Measurements from ENCODE around the gene THOC1.

Gene THOC1

GRCh38 chr18:285817-286216 is 18.0 kb upstream of the THOC1 start:
- no peak for TF ChIP-seq CTCF (IDR thresholded peaks at IDR 0.05; ENCODE audit: poor library complexity, severe bottlenecking)
- Histone ChIP-seq H3K36me3 (ENCODE audit: low read depth) (no peaks in the 10 kb centered on the region), H3K27ac (ENCODE audit: poor library complexity, severe bottlenecking) (no peak overlapping the region), H3K27me3 (ENCODE audit: insufficient read depth, poor library complexity, severe bottlenecking) (no peaks in the 10 kb centered on the region), H3K9me3 (ENCODE audit: severe bottlenecking) (no peaks in the 10 kb centered on the region), H3K4me1 (ENCODE audit: insufficient read depth, poor library complexity, severe bottlenecking) (no peaks in the 10 kb centered on the region), H3K4me3 (ENCODE audit: severe bottlenecking) (no peak overlapping the region)
- ATAC-seq (ENCODE audit: low read depth) (no peak), DNase-seq (ENCODE audit: low spot score) (no peak)

- DNase-seq (ENCODE audit: low spot score) (no peak), ATAC-seq (ENCODE audit: low read depth) (no peak)
- Histone ChIP-seq H3K4me3 (ENCODE audit: severe bottlenecking) (no peak overlapping the region), H3K36me3 (ENCODE audit: low read depth) (no peaks in the 10 kb centered on the region), H3K27me3 (ENCODE audit: insufficient read depth, poor library complexity, severe bottlenecking) (no peaks in the 10 kb centered on the region), H3K9me3 (ENCODE audit: severe bottlenecking) (no peaks in the 10 kb centered on the region), H3K27ac (ENCODE audit: poor library complexity, severe bottlenecking) (no peak overlapping the region), H3K4me1 (ENCODE audit: insufficient read depth, poor library complexity, severe bottlenecking) (peaks cover 4% of the 10 kb centered on the region)
- no peak for TF ChIP-seq CTCF (IDR thresholded peaks at IDR 0.05; ENCODE audit: poor library complexity, severe bottlenecking)
Observed at GRCh38 chr18:275486-275885, 7.6 kb upstream of the THOC1 start.

GRCh38 chr18:274313-274712 is 6.5 kb upstream of the THOC1 start:
- H3K4me1 ChIP-seq (ENCODE audit: insufficient read depth, poor library complexity, severe bottlenecking), result peaks cover 4% of the 10 kb centered on the region
- H3K27ac ChIP-seq (ENCODE audit: poor library complexity, severe bottlenecking), result no peak overlapping the region
- ATAC-seq (ENCODE audit: low read depth), result no peak
- no peaks in the 10 kb centered on the region for H3K27me3 ChIP-seq (ENCODE audit: insufficient read depth, poor library complexity, severe bottlenecking)
- no peaks in the 10 kb centered on the region for H3K9me3 ChIP-seq (ENCODE audit: severe bottlenecking)
- no peak overlapping the region for H3K4me3 ChIP-seq (ENCODE audit: severe bottlenecking)
- no peak for TF ChIP-seq CTCF (IDR thresholded peaks at IDR 0.05; ENCODE audit: poor library complexity, severe bottlenecking)
- no peaks in the 10 kb centered on the region for H3K36me3 ChIP-seq (ENCODE audit: low read depth)
- DNase-seq (ENCODE audit: low spot score), result no peak

- Histone ChIP-seq H3K4me3 (ENCODE audit: severe bottlenecking) (no peak overlapping the region), H3K27ac (ENCODE audit: poor library complexity, severe bottlenecking) (no peak overlapping the region), H3K27me3 (ENCODE audit: insufficient read depth, poor library complexity, severe bottlenecking) (no peaks in the 10 kb centered on the region), H3K4me1 (ENCODE audit: insufficient read depth, poor library complexity, severe bottlenecking) (peaks cover 8% of the 10 kb centered on the region), H3K36me3 (ENCODE audit: low read depth) (no peaks in the 10 kb centered on the region), H3K9me3 (ENCODE audit: severe bottlenecking) (no peaks in the 10 kb centered on the region)
- ATAC-seq (ENCODE audit: low read depth) (no peak), DNase-seq (ENCODE audit: low spot score) (no peak)
- no peak for TF ChIP-seq CTCF (IDR thresholded peaks at IDR 0.05; ENCODE audit: poor library complexity, severe bottlenecking)
Observed at GRCh38 chr18:273525-273924, 5.7 kb upstream of the THOC1 start.

GRCh38 chr18:272650-273049 is 4.8 kb upstream of the THOC1 start:
- no peak for TF ChIP-seq CTCF (IDR thresholded peaks at IDR 0.05; ENCODE audit: poor library complexity, severe bottlenecking)
- H3K27me3 ChIP-seq (ENCODE audit: insufficient read depth, poor library complexity, severe bottlenecking), result no peaks in the 10 kb centered on the region
- H3K27ac ChIP-seq (ENCODE audit: poor library complexity, severe bottlenecking), result no peak overlapping the region
- ATAC-seq (ENCODE audit: low read depth) (no peak), DNase-seq (ENCODE audit: low spot score) (no peak)
- H3K9me3 ChIP-seq (ENCODE audit: severe bottlenecking), result no peaks in the 10 kb centered on the region
- peaks cover 8% of the 10 kb centered on the region for H3K4me1 ChIP-seq (ENCODE audit: insufficient read depth, poor library complexity, severe bottlenecking)
- H3K36me3 ChIP-seq (ENCODE audit: low read depth), result no peaks in the 10 kb centered on the region
- H3K4me3 ChIP-seq (ENCODE audit: severe bottlenecking), result no peak overlapping the region

Data from RWPE2 (cell line).